Regular cardiac myocyte (primary cell): Measurements from ENCODE around the gene ZNF653. TPM values are rescaled to one million over a fixed set of nuclear protein-coding genes. Genes with fewer than 3 reads are reported as not detected.

Experiments used
- total RNA-seq: library from RNA; depleted of rRNA; stranded (reverse); fragments of >200 nt; gene quantifications from 2 replicates; pipeline ENCODE4 v1.2.3, GENCODE V29; 2014

The ZNF653 gene, protein sequence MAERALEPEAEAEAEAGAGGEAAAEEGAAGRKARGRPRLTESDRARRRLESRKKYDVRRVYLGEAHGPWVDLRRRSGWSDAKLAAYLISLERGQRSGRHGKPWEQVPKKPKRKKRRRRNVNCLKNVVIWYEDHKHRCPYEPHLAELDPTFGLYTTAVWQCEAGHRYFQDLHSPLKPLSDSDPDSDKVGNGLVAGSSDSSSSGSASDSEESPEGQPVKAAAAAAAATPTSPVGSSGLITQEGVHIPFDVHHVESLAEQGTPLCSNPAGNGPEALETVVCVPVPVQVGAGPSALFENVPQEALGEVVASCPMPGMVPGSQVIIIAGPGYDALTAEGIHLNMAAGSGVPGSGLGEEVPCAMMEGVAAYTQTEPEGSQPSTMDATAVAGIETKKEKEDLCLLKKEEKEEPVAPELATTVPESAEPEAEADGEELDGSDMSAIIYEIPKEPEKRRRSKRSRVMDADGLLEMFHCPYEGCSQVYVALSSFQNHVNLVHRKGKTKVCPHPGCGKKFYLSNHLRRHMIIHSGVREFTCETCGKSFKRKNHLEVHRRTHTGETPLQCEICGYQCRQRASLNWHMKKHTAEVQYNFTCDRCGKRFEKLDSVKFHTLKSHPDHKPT
- 6.2 and 6.9 TPM in 2 replicates for total RNA-seq

DNA sequence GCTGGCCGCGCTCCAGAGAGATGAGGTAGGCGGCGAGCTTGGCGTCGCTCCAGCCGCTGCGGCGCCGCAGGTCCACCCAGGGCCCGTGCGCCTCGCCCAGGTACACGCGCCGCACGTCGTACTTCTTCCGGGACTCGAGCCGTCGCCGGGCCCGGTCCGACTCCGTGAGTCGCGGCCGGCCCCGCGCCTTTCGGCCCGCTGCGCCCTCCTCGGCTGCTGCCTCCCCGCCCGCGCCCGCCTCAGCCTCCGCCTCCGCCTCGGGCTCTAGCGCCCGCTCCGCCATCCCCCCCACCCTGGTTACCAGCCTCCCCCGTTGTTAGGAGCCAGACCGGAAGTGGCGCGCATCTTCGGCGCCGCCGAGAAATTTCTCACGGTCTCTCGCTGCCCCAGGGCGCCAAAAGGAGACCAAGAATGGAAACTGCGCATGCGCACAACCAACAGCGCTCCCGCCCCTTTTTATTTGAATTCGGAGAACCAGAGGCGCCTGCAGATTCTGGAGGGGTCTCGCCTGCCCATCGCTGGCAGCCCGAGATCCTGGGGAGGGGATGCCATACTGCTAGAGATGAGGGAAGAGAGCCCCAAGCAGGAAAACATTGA, at the start of gene ZNF653:
ZNF653 (minus strand) TSS at position 336 of the 597 bp plus-strand sequence; CDS start at position 283, 53 bp downstream.

DNA sequence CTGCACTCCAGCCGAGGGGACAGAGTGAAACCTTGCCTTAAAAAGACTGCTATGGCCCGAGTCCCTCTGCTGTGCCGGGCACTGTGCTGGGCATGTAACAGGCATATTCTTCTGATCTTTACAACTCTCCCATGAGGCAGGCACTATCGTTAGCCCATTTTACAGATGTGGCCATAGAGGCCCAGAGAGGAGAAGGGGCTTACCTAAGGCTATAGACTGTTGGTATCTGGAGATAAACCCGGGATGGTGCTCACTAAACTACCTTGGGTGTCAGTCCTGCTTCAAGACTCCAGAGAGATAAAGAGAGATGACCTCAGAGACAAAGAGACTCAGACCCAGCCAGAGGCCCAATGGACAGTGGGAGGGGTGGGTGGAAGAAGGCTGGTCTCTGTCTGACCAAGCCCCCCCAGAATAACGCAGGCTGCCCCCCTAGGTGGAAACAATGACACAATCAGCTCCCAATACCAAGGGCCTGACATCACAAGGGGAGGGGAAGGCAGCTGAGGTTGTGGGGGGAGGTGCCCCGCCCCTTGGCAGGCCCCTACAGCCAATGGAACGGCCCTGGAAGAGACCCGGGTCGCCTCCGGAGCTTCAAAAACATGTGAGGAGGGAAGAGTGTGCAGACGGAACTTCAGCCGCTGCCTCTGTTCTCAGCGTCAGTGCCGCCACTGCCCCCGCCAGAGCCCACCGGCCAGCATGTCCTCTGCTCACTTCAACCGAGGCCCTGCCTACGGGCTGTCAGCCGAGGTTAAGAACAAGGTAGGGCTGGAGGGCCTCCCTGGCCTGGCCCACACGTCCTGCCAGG, 32.8 kb upstream of the ZNF653 start, which contains the start of gene CNN1:
CNN1 (plus strand) TSS at position 620 of the 805 bp plus-strand sequence; CDS start at position 697, 77 bp downstream.

DNA sequence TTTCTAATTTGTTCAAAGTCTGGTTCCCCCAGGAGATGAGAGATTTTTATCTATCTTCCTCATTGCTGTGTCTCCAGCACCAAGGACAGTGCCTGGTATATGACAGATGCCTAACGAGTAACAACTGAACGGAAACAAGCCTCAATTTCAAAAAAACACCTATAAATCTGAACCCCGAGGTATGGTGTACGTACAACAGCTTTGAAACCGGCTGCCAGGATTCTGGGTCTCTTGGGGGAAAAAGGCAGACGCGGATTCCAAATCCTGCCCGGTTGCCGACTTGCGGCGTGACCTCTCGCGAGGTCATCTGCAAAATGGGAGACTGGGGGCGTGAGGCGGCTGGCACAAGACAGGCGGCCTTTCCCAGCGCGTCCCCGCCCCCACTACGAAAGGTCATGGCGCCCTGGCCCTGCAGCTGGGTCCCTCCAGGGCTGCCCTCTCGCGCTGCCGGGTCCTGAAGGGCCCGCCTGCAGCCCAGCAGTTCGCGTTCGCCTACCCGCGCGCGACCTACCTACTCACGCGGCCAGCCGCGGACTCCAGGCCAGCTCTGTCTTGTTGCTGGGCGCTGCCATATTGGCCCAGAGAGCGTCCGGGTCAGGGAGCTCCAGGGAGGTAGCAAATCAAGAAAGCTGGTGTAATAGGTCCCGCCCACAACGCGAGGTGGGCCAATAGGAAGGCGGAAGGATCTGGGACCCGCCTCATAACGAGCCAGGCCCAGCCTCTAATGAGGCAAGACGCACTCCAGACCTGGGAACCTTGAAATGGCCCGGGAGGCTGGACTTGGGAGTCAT, 23.1 kb upstream of the ZNF653 start, which contains the start of gene ECSIT:
ECSIT (minus strand) TSS at position 584 of the 791 bp plus-strand sequence. CDS start 9,964 bp downstream, outside the sequence.

DNA sequence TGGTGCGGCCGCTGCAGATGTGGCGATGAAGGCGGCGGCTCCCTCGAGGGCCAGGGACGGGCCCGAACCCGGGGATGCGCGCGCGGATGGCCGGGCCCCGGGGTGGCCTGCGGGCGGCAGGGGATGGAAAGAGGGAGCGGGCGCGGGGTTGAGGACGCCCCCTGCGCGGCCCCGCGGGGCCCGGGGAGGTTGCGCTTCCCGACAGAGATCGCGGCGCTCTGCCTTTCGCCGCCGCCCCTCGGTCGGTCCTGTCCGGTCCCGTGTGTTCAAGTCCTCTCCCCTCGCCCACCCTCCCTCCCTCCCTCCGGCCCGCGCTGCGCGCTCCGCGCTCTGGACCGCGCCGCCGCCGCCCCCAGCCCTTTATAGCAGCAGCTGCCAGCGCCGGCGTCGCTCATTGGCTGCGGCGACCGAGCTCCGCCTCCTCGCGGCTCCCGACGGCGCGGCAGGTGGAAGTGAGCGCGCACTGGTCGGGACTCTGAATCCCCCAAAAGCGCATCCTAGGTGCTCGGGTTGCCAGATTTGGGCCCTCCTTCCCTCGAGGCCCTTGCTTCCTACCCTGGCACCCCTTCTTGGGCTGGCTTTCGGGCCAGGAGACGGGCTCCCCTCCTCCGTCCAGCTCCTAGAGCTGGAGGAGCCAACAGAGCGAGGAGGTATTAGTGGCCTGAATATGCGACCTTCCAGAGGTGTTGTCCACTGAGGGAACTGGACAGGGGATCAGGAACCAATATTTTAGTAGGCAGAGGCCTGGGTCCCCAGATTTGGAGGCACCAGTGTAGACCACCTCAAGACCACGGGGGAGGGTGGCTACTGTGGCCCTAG, 24.7 kb downstream of the ZNF653 start, which contains the start of gene ELAVL3:
ELAVL3 (minus strand) TSS at position 332 of the 819 bp plus-strand sequence. CDS start 438 bp downstream, outside the sequence.

DNA sequence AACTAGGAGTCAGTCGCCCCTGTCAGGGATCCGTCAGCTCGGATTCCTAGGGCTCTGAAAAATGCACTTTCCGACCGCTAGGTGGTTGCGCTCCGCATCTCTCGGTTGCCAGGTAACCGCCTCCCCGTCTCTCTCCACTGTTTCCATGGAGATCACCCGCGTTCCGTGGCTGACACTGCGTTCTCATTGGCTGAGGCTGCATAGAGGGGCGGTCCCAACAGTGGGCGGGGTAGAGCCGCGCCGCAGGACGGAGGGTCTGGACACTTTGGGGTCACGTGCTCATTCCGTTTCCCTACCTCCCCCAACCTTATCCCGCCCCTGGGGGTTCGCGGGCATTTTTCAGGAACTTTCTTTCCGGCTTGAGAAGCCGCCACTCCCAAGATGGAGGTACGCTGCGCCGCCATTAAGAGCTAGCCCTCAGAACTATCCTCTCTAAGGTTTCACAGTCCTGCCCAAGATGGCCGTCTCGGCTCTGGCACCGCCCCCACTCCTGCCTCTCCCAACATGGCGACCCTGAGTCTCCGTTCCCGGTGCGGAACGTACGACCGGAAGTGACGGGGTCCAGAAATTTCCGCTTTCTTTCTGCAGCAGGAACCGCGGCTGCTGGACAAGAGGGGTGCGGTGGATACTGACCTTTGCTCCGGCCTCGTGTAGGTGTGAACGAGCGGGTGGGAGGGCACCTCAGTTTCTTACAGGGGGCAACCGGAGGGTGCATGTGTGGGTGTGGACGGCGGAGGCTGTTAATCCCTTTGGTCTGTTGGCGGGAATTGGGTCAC, 70.4 kb downstream of the ZNF653 start, which contains the start of the genes ODAD3 and PRKCSH:
ODAD3 (minus strand) TSS at position 65 of the 776 bp plus-strand sequence. CDS start 105 bp downstream, outside the sequence.
PRKCSH (plus strand) TSS at position 579 of the 776 bp plus-strand sequence. CDS start 483 bp downstream, outside the sequence.

Other genes with a start within 250 kb of the ZNF653 start
- gene DOCK6, start 243.3 kb downstream of the ZNF653 start, total RNA-seq: 16.3 and 20.0 TPM in 2 replicates
- not detected in 2 replicates for gene TSPAN16, start 209.7 kb downstream of the ZNF653 start, total RNA-seq
- gene RAB3D, start 166.2 kb downstream of the ZNF653 start, total RNA-seq: 7.3 and 9.0 TPM in 2 replicates
- 82.1 and 123 TPM in 2 replicates for gene TMEM205, start 159.6 kb downstream of the ZNF653 start, total RNA-seq
- 2.3 and 5.6 TPM in 2 replicates for gene CCDC159, start 159.3 kb downstream of the ZNF653 start, total RNA-seq
- 11.3 and 12.5 TPM in 2 replicates for gene PLPPR2, start 150.4 kb downstream of the ZNF653 start, total RNA-seq
- gene SWSAP1, start 131.2 kb downstream of the ZNF653 start, total RNA-seq: under 0.01 and 0.58 TPM in 2 replicates
- gene EPOR, start 121.5 kb downstream of the ZNF653 start, total RNA-seq: 6.5 and 12.1 TPM in 2 replicates
- gene RGL3, start 86.5 kb downstream of the ZNF653 start, total RNA-seq: 2.3 and 7.0 TPM in 2 replicates
- 0.28 and 0.38 TPM in 2 replicates for gene ODAD3, start 70.7 kb downstream of the ZNF653 start, total RNA-seq
- gene PRKCSH, start 70.2 kb downstream of the ZNF653 start, total RNA-seq: 121 and 161 TPM in 2 replicates
- 0.28 TPM in 1 of 2 replicates, not detected in the other for gene ELAVL3, start 24.8 kb downstream of the ZNF653 start, total RNA-seq
- 24.8 and 31.4 TPM in 2 replicates for gene ECSIT, start 23.3 kb upstream of the ZNF653 start, total RNA-seq
- 10.2 and 56.1 TPM in 2 replicates for gene CNN1, start 33.0 kb upstream of the ZNF653 start, total RNA-seq
- 23.4 and 45.4 TPM in 2 replicates for gene ELOF1, start 53.4 kb upstream of the ZNF653 start, total RNA-seq
- gene ACP5, start 71.8 kb upstream of the ZNF653 start, total RNA-seq: 0.38 and 3.1 TPM in 2 replicates
- gene ZNF627, start 91.6 kb upstream of the ZNF653 start, total RNA-seq: 19.4 and 30.2 TPM in 2 replicates
- 9.9 and 11.5 TPM in 2 replicates for gene ZNF823, start 233.1 kb upstream of the ZNF653 start, total RNA-seq